ENCODE data around the gene RBFOX2.

Gene RBFOX2

DNA sequence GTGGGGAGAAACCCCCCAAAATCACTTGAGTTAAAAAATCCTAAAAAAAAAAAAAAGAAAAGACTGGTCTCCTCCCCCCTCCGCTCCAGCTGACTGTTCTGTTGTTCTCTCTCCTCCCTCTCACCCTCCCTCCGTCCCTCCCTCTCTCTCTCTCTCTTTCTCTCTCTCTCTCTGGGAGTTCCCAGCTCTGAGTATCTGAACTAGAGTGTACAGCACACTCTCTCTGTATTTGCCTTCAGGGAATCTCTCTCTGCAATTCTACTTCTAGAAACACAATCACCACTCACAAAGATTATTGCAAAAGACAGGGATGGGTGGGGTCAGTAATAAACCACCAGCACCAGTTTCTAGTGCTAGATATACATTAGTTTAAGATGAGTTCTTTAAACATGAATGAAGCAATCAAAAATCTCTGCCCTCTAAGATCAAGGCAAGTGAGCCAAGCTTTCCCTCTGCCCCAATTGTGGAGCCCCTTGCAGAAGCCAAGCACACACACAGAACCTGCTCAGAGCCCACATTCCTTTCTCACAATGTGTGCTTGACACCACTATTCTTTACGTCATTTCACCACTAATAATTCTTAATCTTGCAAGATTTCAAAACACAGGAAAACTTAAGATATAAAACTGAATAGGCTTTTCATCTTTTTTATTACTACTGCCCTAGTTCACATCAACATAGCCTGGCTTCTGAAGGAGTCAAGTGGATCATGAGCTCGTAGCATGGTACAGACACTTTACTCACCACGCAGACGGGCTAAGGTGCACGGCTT, 133.5 kb downstream of the RBFOX2 start:
- DNase-seq, result no peak

DNA sequence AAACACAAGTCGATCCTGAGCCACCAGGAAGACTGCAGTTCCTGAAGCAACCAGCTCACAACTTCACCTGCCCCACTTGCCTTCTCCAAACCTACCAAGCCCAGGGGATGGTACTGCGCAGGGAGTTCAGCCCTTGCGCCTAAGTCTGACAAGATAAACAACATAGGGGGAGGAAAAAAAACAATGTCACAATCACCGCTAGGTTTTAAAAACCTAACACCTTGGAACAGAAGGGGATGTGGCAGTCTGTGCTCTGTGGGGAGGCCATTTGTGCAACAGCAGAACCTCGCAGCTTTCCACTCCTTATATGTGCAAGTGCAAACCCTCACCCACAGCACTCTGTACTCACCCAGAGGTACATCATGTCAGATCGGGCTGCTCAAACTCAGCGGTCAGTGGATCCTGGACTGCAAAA, 134.2 kb downstream of the RBFOX2 start:
- no peak for DNase-seq

DNA sequence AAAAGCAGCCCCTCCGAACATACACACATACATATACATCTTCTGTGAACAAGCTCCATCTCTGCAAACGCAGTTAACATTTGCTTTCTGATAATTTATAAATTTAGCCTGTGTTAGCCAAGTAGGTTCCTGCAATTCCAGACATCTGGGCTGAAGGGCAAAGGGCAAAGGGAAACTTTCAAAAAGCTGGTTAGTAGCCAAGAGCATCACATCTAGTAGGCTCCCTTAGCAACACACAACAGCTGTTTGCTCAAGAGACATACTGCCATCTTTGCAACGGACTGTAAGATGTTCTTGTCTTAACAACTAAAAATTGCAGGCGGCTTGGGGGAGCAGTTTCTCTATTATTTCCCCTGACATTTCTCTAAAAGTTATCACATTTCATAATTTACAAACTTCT, 134.9 kb downstream of the RBFOX2 start:
- no peak for DNase-seq

DNA sequence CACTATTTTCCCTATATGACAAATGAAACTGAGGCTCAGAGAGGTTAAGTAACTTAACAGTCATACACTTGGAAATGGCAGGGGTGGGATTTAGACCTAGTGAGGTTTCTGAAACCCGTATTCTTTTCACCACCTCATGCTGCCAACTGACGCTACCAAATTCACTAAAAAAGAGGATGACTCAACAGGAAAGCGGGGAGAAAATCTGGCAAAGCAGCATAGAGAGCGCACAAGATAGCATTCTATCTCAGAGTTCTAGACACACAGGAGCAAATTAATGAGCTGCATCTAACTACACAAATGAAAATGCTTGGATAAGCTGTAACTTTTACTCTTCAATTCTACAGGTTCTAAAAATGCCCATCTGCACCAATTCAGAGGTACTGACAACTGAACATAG, 136.4 kb downstream of the RBFOX2 start:
- no peak for DNase-seq

DNA sequence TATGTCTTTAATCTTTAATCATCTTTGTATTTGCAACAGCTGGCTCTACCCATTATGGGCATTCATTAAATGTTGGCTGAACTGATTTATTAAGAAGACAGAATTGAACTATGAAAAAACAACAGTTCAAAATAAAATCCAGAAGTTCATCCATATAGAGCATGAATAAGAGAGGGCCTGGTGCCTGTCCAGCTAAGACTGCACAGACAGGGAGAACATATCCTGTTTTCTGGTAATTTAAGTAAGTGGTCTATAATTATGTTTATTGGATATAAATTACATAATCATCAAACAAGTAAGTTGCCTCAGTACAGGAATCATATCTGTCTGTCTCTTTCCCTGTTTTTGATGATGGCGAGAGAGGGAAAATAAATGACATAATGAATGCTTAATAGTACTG, 137.2 kb downstream of the RBFOX2 start:
- no peak for DNase-seq

DNA sequence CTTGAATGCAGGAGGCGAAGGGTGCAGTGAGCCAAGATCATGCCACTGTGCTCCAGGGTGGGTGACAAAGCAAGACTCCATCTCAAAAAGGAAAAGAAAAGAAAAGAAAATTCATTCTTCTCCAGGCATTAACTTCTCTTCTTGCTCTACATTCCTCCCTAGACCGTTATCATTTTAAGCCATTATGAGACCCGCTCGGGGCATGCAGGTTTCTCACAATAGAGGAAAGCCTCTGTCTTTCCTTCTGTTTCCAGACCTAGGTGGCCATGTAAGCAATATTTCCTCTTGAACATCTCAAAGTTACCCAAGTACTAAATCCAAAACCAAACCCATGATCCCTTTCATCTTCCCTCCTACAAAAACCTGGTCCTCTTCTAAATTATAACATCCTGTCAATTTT, 139.6 kb downstream of the RBFOX2 start:
- no peak for DNase-seq

DNA sequence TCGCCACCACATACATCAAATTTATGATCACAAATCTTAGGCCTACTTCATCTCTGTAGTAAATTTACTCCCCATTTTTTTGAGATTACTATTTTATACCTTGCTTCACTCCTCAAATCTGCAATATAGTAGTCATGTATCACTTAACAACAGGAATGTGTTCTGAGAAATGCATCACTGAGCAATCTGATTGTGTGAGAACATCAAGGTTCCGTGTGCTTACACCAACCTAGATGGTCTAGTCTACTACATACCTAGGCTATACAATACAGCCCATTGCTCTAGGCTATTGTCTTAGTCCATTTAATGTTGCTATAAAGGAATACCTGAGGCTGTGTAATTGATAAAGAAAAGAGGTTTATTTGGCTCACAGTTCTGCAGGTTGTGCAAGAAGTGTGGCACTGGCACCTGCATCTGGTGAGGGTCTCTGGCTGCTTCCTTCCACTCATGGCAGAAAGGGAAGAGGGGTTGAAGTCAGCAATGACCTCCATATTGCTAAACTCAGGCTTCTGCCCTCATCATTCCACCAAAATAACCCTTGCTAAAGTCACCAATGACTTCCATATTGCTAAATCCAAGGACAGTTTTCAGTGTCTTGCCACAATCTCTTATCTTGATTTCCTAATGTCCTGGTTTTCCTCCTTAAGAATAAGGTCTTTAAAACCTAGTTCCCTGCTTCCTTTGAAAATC, 140.3 kb downstream of the RBFOX2 start:
- no peak for DNase-seq

DNA sequence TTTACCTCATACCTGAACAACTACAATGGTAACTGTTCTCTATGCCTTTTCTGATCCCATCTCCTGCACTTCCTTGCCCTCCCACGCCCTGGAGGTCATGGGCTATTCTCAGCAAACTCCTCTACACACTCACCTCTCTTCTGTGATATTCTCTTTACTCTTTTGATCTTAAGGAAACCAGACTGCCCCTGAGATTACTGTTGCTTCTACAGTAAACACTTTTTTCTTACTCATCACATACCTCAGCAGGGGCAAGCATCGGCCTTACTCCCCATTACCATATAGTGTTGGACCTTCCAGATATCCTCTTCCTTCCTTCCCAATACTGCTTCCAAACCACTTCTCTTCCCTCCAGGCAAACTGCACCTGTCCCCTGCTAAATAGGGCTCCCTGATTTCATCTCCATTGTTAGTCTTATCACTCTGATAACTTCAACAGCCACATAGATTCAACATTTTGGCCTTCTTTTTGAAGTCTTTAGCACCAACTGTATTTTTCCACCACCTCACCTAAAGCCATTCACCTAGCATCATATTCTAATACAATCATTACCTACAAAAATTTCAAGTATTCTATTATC, 141.2 kb downstream of the RBFOX2 start:
- no peak for DNase-seq

DNA sequence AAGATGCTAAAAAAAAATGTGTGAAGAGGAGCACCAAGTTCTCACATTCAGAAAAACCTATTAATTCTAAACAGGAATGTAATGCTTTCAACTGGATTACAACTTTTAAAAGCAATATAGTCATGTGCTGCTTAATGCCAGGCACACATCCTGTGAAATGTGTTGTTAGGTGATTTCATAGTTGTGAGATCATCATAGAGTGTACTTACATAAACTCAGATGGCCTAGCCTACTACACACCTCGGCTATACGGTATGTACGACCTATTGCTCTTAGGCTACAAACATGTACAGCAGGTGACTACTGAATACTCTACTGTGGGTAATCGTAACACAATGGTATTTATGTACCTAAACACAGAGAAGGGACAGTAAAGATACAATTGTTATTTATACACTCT, 142.3 kb downstream of the RBFOX2 start:
- DNase-seq, result no peak

DNA sequence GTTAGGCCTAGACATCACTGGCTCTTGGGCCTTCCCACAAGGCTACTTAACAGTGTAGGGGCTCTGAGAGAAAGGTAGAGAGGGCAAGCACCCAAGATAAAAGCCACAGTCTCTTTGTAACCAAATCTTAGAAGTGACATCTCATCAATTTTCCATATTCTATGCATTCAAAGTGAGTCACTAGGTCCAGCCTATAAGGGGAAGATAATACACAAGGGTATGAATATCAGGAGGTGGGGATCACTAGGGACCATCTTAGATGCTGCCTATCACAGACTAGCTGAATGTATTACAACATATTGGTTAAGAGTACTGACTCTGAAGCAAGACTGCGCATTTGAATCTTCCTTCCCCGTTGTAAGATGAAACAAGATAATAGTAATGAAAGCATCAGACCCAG, 144.1 kb downstream of the RBFOX2 start:
- DNase-seq, result no peak

DNA sequence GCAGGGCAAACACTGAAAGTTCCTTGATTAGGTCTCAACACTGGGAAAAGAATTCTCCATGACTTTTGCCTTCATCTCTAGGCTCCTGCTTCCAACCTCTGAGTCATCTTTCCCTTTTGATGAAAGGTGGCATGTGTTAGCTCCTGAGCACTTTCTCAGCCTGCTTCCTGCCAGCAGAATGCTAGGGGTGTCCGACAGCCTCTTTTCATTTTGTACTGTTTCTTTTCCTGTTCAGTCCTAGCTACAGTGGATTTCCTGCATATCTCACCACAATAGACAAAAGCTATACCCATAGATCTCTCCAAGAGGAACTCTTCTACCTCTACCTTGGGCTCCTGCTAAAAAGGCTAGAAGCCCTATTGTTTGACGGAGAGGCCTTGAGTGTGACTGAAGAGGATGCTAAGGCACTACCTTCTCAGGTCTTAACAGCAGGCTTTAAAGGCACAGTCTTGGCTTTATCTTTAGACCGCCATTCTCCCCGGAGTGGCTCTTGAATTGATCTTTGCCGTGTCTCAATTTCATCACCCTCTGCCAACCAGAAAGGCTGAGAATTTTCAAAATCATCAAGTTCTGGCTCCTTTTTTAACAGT, 145.5 kb downstream of the RBFOX2 start:
- no peak for DNase-seq

DNA sequence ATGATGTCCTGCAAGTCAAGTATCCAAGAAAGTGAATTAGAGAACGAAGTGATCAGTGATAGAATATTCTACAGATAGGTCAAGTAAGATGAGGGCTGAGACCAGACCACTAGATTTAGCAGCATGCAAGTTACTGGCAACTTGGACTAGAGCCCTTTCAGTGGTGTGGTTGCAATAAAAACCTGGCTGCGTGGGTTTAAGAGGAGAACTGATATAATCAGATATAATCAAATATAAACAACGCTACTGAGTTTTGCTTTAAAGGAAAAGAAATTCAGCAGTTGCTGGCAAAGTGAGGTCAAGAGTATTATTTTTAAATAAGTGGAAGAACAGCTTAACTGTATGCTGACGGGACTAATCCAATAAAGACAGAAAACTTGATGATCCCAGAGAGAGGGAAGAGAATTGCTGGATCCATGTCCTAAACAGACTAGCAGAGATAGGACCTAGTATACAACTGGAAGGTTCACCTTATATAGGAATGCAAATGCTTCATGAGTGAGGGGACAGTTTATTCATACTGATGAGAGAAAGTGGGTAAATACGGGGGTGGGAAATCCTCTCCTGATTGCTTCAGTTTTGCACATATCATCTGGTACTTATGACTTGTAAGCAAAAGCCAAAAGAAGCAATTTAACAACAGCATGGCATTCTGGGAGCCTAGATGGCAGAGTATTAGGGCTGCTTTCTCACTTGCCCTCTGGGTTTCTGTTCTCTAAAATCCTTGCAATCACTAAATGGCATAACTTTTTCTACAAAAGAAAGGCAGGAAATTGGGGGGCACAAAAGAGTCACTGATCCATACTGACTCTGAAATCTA, 146.2 kb downstream of the RBFOX2 start:
- DNase-seq, result no peak

DNA sequence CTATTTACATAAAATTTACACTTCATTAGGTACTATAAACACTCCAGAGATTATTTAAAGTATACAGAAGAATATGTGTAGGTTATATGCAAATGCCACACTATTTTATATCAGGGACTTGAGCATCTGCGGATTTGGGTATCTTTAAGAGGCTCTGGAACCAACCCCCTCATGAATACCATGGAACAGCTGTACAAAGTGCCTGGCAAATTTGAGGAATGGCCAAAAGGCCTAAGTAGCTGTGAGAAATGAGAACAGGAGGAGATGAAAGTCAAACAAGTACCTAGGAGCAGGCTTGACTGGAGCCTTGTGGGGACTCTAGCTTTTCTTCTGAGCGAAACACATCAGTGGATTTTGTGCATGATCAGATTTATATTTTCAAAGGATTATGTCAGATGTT, 149.3 kb downstream of the RBFOX2 start:
- DNase-seq, result no peak

DNA sequence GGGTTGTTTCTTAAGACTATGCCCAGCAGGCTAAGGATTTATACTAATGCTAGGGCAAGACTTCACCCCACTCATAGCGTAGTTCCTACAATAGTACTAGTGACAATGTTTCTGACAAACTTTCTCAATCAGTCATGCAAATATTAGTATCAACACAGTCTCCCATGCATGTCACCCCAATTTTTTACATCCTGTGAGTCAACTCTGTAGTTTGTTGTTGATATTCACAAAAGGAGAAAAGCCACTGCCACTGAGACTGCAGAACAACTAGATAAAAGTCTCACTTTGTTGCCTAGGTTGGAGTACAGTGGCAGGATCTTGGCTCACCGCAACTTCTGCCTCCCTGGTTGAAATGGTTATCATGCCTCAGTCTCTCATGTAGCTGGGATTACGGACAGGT, 155.2 kb downstream of the RBFOX2 start:
- no peak for DNase-seq

DNA sequence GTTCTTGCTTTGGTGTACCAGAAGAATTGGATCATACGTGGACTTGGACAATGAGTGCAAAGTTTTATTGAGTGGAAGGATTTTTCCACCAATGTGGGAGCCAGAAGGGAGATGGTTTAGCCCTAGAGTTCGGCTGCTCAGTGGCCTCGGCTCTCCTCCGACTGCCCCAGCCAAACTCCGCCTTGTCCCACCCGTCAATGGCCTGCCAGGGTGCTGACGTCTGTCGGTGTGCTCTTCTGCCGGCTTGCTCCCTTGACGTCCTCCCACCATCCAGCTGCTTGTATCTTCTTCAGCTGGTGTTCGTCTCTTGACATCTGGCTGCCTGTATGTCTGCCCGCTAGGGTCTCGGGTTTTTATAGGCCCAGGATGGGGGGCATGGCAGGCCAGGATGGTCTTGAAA, 156.2 kb downstream of the RBFOX2 start:
- DNase-seq, result no peak

DNA sequence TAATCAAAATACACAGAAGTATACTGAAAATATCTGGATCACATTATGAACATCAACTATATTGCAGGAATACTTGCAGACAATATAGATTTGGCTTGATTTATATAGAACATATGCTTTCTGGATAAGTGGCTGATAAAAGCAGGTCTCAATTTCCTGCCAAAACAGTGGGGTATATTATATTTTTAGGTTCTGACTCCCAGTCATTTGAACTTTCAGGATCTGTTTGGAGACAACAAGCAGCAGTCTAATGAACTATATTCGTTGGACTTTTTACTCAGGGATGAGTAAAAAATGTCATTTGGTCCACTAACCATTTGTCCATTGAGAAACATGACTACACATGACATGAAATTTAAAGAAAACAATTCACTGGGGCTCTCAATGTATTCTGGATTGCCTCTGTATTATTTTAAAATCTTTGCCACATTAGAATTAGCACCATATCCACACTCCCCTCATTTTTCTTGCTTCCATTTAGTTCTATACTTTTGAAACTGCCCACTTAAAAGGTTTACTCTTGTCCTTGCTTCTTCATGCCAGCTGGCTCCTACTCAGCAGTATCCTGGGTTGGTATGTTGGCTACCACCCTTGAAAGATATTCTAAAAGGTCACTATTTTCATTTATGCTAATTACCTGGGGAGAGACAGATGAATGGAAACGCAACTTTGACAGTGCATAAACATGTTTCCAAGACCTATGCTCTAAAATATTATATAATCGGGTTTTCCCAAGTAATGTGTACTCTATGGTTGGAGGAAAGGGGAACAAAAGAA, 157.9 kb downstream of the RBFOX2 start:
- no peak for DNase-seq

DNA sequence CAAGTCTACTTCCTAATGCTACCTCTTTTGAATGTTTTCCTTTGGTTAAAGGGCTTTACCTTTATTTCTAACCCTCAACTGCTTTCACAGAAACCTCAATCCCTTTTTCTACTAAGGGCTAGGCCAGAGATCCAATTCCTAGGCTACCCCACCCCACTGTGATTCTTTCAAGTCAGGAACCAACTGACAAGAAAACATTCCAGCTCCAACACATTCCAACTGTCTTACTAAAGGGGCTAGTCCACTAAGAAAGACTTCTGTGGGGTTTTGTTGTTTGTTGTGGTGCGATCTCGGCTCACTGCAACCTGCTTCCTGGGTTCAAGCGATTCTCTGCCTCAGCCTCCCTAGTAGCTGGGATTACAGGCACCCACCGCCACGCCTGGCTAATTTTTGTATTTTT, 159.7 kb downstream of the RBFOX2 start:
- DNase-seq, result no peak

DNA sequence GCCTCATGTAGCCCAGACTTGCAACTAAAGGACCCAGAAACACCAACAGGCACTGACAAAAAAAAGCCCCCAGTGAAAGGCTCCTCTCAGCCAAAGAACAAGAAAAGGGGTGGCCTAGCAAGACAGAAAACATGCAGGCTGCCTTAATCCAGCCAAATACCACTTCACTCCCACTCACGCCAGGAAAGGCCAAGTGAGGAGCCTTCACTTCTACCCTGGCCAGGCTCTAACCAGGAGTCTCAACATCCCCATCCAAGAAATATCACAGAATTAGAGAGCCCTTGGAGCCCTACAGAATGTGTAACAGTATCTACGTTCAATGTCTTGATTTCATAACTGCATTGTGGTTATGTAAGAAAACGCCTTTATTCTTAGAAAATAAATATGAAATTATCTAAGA, 162.0 kb downstream of the RBFOX2 start:
- DNase-seq, result no peak

DNA sequence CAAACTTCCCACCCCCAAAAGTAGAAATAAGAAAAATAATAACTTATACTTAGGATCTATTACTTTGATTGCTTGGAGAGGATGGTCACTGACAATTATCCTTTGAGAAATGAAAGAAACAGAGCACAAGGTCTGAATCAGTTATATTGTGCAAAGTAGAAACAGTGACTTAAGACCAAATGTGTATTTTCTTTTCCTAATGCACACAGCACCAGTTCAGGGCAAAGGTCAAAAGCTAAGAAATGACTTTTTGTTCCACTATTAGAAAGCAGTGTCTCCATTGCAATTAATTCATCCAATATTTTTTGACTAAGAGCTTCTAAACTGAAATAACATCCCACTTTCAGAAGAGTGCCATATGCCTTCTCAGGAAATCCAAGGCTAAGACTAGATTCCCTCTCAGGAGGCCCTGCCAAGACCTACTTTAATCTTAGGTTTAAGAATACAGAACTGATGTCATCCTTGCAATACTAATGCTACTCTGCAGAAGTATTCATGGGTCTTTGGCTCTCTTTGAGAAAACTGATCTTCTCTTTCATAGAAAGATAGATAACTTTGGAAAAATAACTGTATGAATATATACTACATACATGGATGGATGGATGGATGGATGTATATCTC, 164.0 kb downstream of the RBFOX2 start:
- no peak for DNase-seq

DNA sequence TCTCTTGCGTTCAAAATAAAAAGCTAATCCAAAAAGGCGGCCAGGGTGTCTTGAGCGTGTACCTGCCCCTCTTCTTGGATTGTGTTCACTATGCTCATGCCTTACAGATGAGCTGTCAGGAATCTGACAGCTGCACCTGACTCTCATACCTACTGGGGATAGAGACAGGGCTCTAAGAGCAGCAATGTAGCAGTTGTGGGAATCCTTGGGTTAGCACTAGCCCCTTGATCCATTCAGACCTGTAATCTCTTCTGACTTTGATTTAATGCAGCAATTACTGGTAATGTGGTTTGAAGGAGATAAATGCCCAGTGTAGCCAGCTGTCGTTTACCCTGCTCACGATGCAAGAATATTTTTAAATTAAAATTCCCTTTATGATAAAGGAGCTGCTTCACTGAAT, 165.2 kb downstream of the RBFOX2 start:
- DNase-seq, result no peak

DNA sequence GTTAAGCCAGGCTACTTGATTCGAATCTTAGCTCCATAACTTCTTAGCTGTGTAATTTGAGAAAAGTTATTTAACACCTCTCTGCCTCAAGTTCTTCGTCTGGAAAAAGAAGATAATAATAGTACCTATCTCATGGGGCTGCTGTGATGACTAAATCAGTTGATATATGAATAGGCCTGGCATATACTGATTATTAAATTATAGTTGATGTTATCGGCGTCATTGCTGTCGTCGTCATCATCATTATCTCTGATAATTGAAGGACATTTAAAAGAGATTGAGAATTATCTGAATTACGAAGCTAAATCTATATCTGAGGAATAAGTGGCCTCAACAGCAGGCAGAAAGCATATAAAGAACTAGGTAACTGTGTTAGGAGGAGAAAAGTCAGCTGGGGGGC, 165.9 kb downstream of the RBFOX2 start:
- no peak for DNase-seq

DNA sequence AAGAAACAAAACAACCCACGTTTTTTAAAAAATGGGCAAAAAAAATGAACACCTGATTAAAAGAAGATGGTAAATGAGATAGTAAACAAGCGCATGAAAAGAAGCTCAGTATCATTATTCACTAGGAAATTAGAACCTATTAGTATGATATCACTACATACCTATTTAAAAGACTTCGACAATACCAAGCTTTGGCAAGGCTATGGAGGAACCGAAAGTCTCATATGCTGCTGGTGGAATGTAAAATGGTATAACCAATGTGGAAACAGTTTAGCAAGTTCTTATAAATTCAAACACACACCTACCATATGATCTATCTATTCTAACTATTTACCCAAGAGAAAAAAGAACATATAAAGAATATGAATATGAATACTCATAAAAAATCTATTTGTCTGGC, 167.2 kb downstream of the RBFOX2 start:
- DNase-seq, result no peak

Measured in CD4-positive, alpha-beta T cell treated with Interferon gamma for 1 hour (primary cell).